HG02981 (cell line): ENCODE data around the gene INKA2.

Experiments
- ATAC-seq: cut with Tn5 transposase; IDR thresholded peaks from one replicate; pipeline ENCODE4 v1.9.1; 2021; ENCODE audit warnings: mild to moderate bottlenecking, moderate library complexity; ENCODE audit not compliant: unreplicated experiment

The INKA2 gene

GRCh38 chr1:111706921-111707320 is 32.3 kb downstream of the INKA2 start:
- no peak for ATAC-seq

- no peak for ATAC-seq
These were observed 33.4 kb downstream of the INKA2 start for GRCh38 chr1:111705841-111706240.

- no peak for ATAC-seq
These were observed 34.4 kb downstream of the INKA2 start for GRCh38 chr1:111704776-111705175.

GRCh38 chr1:111704240-111704639 is 35.0 kb downstream of the INKA2 start:
- ATAC-seq: no peak

GRCh38 chr1:111702504-111703050 is 36.6 kb downstream of the INKA2 start:
- ATAC-seq: no peak

- no peak for ATAC-seq
These were observed 39.9 kb downstream of the INKA2 start for GRCh38 chr1:111699268-111699667.

- ATAC-seq: no peak
These were observed 42.9 kb downstream of the INKA2 start for GRCh38 chr1:111696330-111696729.

- no peak for ATAC-seq
These were observed 43.4 kb downstream of the INKA2 start for GRCh38 chr1:111695801-111696200.

GRCh38 chr1:111691886-111692285 is 47.3 kb downstream of the INKA2 start:
- ATAC-seq: no peak

- ATAC-seq: no peak
These were observed 48.9 kb downstream of the INKA2 start for GRCh38 chr1:111690306-111690617.
